ENCODE results near the gene AKR1E2. TPM values are rescaled to one million over a fixed set of nuclear protein-coding genes. Genes with fewer than 3 reads are reported as not detected.

The AKR1E2 gene
- total and polyA plus RNA-seq, 9 of the 15 experiments (the other 6 are each of a cell fraction or from before 2014, with no cell fraction given) = 4.2 to 16.6 (median 9.8) TPM

- TF ChIP-seq ZNF280B (CRISPR knock-in tag; IDR thresholded peaks at IDR 0.05) = no peak
- peak; percentile 50; the same call in 1 of the 2 replicates for TF ChIP-seq PHF21A (IDR thresholded peaks at IDR 0.05; ENCODE audit: borderline replicate concordance, low read depth)
- TF ChIP-seq CGGBP1 (CRISPR knock-in tag; IDR thresholded peaks at IDR 0.05) = no peak
- TF ChIP-seq BCL6 (CRISPR knock-in tag; IDR thresholded peaks at IDR 0.05) = no peak
- no peak for TF ChIP-seq ZNF449 (CRISPR knock-in tag; IDR thresholded peaks at IDR 0.05)
- no peak for TF ChIP-seq MEF2A (IDR thresholded peaks at IDR 0.05; ENCODE audit: control insufficient read depth, low read depth, low read length)
- TF ChIP-seq ATF3 (IDR thresholded peaks at IDR 0.05) = peak; percentile 73
- peak; percentile 66; the same call in 1 of the 2 replicates for TF ChIP-seq ATF3 (CRISPR knock-in tag; conservative IDR thresholded peaks at IDR 0.05)
- peak in 1 of 2 experiments; percentile 9 for TF ChIP-seq E2F6 (IDR thresholded peaks at IDR 0.05; ENCODE audit: borderline replicate concordance in 1 of 2, extremely low read depth in 1 of 2, insufficient read depth in 1 of 2, insufficient read length in 1 of 2, low read depth in 1 of 2, low read length in 1 of 2, poor library complexity in 1 of 2, severe bottlenecking in 1 of 2)
- no peak for TF ChIP-seq ZNF277 (CRISPR knock-in tag; IDR thresholded peaks at IDR 0.05; ENCODE audit: borderline replicate concordance)
- peak; percentile 46; the same call in 1 of the 2 replicates for TF ChIP-seq VEZF1 (CRISPR knock-in tag; IDR thresholded peaks at IDR 0.05)
- TF ChIP-seq TAF7 (tag; IDR thresholded peaks at IDR 0.05) = no peak
- TF ChIP-seq YBX1 (IDR thresholded peaks at IDR 0.05) = no peak
- TF ChIP-seq SMC3 (conservative IDR thresholded peaks at IDR 0.05; ENCODE audit: insufficient read depth, low read depth, low read length) = peak; percentile 41; the same call in 1 of the 2 replicates
- TF ChIP-seq STAT5B (CRISPR knock-in tag; IDR thresholded peaks at IDR 0.05) = no peak
- no peak for TF ChIP-seq ZNF75A (CRISPR knock-in tag; IDR thresholded peaks at IDR 0.05)
- no peak; the same call in 1 of the 2 replicates for TF ChIP-seq CEBPB (tag; IDR thresholded peaks at IDR 0.05)
- peak; percentile 84; the same call in 1 of the 2 replicates for TF ChIP-seq ZEB2 (IDR thresholded peaks at IDR 0.05)
- peak; percentile 45 for TF ChIP-seq EP400 (IDR thresholded peaks at IDR 0.05)
- no peak for TF ChIP-seq E2F3 (CRISPR knock-in tag; IDR thresholded peaks at IDR 0.05)
These were observed 22.5 kb downstream of the AKR1E2 start (continued) for GRCh38 chr10:4848356-4849041.
